Activated naive CD4-positive, alpha-beta T cell treated with anti-CD3 and anti-CD28 coated beads, Interleukin-2, amount 50 U/mL, for 24 hours (primary cell): ENCODE measurements around the gene PARVB.

Experiments used
- H3K27ac Mint-ChIP-seq: one replicate; pipeline ENCODE4 v1.8.0; 2021; ENCODE audit warnings: mild to moderate bottlenecking, mixed read lengths
- H3K27me3 Mint-ChIP-seq: one replicate; pipeline ENCODE4 v1.8.0; 2021; ENCODE audit warnings: mixed read lengths
- H3K36me3 Mint-ChIP-seq: one replicate; pipeline ENCODE4 v1.8.0; 2021; ENCODE audit warnings: mixed read lengths
- H3K4me1 Mint-ChIP-seq: one replicate; pipeline ENCODE4 v1.8.0; 2021; ENCODE audit warnings: mixed read lengths
- H3K4me3 Mint-ChIP-seq: one replicate; pipeline ENCODE4 v1.8.0; 2021; ENCODE audit warnings: mild to moderate bottlenecking, mixed read lengths
- H3K9me3 Mint-ChIP-seq: one replicate; pipeline ENCODE4 v1.8.0; 2021; ENCODE audit warnings: mixed read lengths

The PARVB gene

DNA sequence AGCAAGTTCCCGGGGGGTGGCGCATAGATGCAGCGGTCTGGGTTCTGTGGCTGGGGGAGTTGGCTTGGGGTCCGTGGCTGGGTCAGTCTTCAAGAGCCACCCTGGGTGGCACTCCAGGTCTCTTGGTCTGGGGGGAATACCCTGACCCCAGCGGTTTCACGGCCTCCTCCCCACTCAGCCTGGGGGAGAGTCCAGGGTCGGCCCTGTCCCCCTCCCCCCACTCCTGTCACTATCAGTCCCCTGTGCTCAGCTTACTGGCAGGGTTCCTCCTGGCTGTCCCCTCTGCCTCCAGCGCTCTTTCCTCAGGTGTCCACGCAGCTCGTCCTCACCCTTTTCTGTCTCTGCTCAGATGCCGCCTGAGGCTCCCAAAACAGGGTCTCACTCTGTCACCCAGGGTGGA lies 88.1 kb downstream of the PARVB start:
- no peaks in the 10 kb centered on the region for H3K4me1 Mint-ChIP-seq
- no peaks in the 10 kb centered on the region for H3K27me3 Mint-ChIP-seq
- no peaks in the 10 kb centered on the region for H3K9me3 Mint-ChIP-seq
- H3K36me3 Mint-ChIP-seq, result no peaks in the 10 kb centered on the region
- no peak overlapping the region for H3K27ac Mint-ChIP-seq
- H3K4me3 Mint-ChIP-seq, result no peak overlapping the region

DNA sequence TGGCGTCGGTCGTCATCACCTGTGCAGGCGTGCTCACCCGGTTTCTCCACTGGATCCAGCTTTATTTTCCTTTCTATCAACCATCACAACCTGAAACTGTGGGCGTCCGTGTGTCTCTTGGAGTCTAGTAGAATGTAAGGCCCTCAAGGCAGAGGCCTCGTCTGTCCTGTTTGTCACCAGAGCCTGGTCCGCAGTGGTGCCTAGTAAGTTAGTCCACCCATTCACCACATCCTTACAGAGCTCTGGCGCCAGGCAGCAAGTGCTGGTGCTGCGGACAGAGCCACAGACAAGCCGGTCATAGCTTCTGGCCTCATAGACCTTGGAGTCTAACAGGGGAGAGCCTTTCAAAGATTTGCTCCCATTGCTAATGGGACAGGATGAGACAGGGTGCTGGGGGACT lies 92.2 kb downstream of the PARVB start:
- H3K4me1 Mint-ChIP-seq, result no peaks in the 10 kb centered on the region
- H3K9me3 Mint-ChIP-seq, result no peaks in the 10 kb centered on the region
- no peak overlapping the region for H3K4me3 Mint-ChIP-seq
- no peak overlapping the region for H3K27ac Mint-ChIP-seq
- no peaks in the 10 kb centered on the region for H3K27me3 Mint-ChIP-seq
- H3K36me3 Mint-ChIP-seq, result no peaks in the 10 kb centered on the region

DNA sequence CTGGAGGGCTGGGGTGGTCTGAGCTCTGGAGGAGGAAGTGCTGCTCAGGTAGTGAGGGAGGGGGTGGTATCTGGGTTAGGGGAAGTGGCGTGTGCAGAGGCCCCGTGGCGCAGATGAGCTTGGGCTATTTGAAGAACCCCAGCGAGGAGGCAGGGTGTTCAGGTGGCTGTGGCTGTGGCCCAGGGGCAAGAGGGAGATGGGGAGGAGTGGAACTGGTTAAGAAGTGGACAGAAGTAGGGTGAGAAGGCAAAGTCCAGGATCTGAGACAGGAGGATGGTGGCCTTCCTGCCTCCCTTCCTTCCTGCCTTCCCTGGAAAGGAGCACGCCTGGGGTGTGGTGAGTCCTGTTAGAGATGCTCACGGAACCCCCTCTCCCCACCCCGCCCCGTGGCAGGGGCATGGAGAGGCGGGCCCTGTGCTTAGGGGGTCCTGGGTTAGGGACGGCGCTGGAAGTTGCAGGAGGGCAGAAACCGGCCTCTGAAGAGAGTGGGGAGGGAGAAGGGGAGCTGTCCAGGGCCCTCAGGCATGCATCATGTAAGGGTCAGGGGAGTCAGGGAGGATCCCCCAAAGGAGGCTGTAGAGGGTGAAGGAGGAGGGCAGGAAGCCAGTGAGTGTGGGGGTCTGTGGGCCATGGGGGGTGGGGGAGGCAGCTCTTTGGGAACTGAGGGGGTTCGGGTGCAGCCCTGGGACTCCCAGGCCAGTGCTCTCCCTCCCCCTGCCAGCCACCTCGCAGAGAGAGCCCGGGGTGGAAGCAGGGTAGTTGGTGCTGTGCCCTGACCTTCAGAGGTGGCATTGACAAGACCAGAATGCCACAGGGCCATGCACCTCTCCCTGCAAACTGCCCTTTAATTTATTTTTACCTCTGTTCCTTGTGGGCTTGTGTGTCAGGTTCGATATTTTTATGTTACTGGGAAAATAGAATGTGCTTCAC lies 92.9 kb downstream of the PARVB start:
- Mint-ChIP-seq H3K27me3 (no peaks in the 10 kb centered on the region), H3K9me3 (no peaks in the 10 kb centered on the region), H3K4me1 (no peaks in the 10 kb centered on the region), H3K4me3 (no peak overlapping the region), H3K36me3 (no peaks in the 10 kb centered on the region), H3K27ac (no peak overlapping the region)

DNA sequence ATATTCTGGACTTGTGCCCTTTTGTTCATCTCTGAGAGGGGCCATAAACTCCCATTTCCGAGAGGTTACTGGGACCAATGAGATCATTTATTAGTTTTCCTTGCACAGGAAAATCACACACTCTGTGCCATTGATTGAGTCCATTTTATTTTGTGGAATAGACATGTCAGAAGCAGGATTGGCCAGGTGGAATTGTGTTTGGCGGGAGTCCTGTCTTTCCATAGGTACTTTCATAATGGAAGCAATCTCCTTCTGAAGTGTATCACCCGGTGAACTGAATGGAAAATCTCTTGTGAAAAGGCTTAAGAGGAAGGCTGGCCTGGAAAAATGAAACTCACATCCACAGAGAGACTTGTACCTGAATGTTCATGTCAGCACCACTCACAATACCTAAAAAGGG lies 93.6 kb downstream of the PARVB start:
- Mint-ChIP-seq H3K27me3 (no peaks in the 10 kb centered on the region), H3K27ac (no peak overlapping the region), H3K4me3 (no peak overlapping the region), H3K4me1 (no peaks in the 10 kb centered on the region), H3K36me3 (no peaks in the 10 kb centered on the region), H3K9me3 (no peaks in the 10 kb centered on the region)

DNA sequence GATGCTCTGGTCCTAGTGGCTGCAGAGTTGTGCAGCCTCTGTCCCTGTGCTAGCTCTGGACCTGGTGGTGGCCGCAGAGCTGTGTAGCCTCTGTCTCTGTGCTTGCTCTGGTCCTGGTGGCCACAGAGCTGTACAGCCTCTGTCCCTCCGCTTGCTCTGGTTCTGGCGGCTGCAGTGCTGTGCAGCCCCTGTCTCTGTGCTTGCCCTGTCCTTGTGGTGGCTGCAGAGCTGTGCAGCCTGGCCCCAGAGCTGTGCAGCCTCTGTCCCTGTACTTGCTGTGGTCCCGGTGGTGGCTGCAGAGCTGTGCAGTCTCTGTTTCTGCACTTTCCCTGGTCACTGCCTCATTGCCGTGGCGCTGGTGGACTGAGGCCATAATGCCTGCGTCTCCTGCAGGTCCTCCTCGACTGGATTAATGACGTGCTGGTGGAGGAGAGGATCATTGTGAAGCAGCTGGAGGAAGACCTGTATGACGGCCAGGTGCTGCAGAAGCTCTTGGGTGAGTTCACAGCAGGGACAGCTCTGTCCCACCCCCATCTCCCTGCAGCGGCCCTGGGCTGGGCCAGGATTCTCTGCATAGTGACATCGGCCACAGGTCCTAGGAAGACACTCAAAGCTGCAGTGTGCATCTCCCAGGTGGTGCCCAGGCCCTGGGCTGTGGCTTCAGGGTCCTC lies 94.7 kb downstream of the PARVB start:
- no peaks in the 10 kb centered on the region for H3K9me3 Mint-ChIP-seq
- no peak overlapping the region for H3K27ac Mint-ChIP-seq
- no peaks in the 10 kb centered on the region for H3K4me1 Mint-ChIP-seq
- peaks cover 2% of the 10 kb centered on the region for H3K27me3 Mint-ChIP-seq
- no peak overlapping the region for H3K4me3 Mint-ChIP-seq
- no peaks in the 10 kb centered on the region for H3K36me3 Mint-ChIP-seq

DNA sequence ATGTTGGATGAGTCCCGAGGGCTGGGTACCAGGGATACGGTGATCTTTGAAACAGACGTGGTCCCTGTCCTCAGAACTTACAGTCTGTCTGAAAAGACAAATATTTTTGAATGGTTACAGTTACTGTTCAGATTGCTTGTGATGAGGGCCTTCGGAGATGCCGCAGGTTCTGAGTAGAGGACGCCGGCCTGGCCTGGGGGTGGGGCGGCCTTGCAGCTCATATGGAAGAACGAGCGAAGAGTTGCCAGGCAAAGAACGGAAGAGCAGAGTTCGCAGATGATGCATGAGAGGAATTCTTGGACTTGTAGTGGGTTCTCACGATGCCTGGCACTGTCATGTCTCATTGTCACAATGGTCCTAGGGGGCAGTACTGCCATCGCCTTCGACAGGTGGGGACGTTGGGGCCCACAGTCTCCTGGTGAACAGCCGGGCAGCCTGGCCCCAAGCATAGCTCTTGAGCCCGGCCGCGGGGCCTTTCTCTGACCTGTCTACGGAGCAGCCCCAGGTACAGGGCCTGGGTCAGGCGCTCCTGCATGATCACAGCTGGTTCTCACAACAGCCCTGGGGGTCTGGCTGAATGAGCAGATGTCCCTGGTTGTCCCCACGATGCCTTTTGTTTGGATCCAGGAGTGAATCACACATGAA lies 95.7 kb downstream of the PARVB start:
- Mint-ChIP-seq H3K27ac (no peak overlapping the region), H3K36me3 (no peaks in the 10 kb centered on the region), H3K4me1 (no peaks in the 10 kb centered on the region), H3K27me3 (peaks cover 2% of the 10 kb centered on the region), H3K9me3 (no peaks in the 10 kb centered on the region), H3K4me3 (no peak overlapping the region)

DNA sequence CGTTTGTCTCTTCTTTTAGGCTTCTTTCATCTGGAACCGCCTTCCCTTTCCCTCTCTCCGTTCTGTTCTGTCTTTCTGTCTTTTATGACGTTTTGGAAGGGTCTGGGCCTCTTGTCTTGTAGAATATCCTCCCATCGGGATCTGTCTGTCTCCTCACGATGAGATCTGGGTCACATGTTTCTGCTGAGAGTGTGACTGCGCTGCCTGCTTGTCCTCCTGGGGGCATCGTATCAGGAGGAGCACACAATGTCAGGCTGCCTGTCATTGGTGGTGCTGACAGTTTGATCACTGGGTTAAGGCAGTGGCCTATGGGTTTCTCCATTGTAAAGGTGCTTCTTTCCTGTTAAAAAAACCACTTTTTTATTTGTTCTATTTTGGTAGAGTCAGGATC lies 96.2 kb downstream of the PARVB start:
- peaks cover 4% of the 10 kb centered on the region for H3K27me3 Mint-ChIP-seq
- no peak overlapping the region for H3K4me3 Mint-ChIP-seq
- no peaks in the 10 kb centered on the region for H3K4me1 Mint-ChIP-seq
- H3K27ac Mint-ChIP-seq, result no peak overlapping the region
- peaks cover 2% of the 10 kb centered on the region for H3K9me3 Mint-ChIP-seq
- no peaks in the 10 kb centered on the region for H3K36me3 Mint-ChIP-seq

DNA sequence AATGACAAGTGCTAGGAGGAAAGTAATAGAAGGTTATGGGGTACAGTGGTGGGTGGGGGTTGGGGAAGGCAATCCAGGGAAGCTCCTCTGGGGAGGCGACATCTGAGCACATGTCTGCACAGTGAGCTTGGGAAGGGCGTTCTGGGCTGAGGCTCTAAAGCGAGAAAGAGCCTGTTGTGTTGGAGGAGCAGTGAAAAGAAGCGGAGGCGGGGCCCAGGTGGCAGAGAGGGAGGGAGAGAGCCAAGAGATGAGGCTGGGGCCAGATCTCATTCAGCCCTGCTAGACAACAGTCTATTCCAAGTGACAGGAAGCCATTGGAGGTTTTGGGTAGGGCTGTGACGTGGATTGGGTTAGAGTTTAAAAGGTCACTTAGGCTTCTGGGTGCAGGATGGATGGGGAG lies 101.3 kb downstream of the PARVB start:
- H3K9me3 Mint-ChIP-seq, result peaks cover 11% of the 10 kb centered on the region
- no peak overlapping the region for H3K4me3 Mint-ChIP-seq
- H3K4me1 Mint-ChIP-seq, result no peaks in the 10 kb centered on the region
- H3K27ac Mint-ChIP-seq, result no peak overlapping the region
- H3K27me3 Mint-ChIP-seq, result peaks cover 5% of the 10 kb centered on the region
- H3K36me3 Mint-ChIP-seq, result peaks cover 2% of the 10 kb centered on the region

DNA sequence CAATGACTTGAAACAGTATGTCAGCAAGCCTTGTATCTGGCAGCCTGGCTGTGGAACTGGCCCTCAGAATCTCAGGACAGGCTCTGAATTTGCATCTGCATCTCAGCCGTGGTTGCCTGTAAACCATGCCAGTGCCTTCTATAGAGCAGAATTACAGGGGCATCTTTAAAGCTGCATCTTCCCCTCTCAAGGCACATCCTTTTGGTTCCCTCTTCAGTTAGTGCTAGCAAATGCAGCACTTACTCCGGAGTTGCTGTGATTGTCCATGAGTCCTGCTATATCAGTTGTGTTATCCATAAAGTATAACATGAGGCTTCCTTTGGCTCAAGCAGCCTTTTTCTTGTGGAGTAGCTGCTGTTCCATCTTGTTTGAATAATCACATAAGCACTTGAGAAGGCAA lies 102.7 kb downstream of the PARVB start:
- Mint-ChIP-seq H3K4me3 (no peak overlapping the region), H3K27me3 (peaks cover 7% of the 10 kb centered on the region), H3K27ac (no peak overlapping the region), H3K4me1 (no peaks in the 10 kb centered on the region), H3K36me3 (peaks cover 2% of the 10 kb centered on the region), H3K9me3 (peaks cover 11% of the 10 kb centered on the region)

DNA sequence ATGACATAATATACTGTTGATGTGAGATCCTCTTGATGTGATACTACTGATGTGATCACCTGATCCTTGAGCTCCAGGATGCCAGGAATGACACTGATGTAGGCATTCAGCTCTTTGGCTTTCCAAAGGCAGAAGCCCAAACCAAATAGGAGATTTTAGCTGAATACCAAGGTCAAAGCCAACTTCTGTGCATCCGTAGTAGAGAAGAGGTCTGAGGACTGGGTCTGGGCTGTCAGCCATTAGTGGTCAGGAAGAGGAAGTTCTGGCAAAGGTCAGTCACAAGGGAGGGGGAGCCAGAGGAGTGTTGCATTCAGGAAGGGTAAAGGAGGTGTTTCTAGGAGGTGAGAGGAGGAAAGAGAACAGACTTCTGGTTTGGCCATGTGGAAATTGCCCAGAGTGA lies 103.3 kb downstream of the PARVB start:
- Mint-ChIP-seq H3K27me3 (peaks cover 7% of the 10 kb centered on the region), H3K9me3 (peaks cover 11% of the 10 kb centered on the region), H3K4me3 (no peak overlapping the region), H3K4me1 (no peaks in the 10 kb centered on the region), H3K27ac (no peak overlapping the region), H3K36me3 (peaks cover 2% of the 10 kb centered on the region)

DNA sequence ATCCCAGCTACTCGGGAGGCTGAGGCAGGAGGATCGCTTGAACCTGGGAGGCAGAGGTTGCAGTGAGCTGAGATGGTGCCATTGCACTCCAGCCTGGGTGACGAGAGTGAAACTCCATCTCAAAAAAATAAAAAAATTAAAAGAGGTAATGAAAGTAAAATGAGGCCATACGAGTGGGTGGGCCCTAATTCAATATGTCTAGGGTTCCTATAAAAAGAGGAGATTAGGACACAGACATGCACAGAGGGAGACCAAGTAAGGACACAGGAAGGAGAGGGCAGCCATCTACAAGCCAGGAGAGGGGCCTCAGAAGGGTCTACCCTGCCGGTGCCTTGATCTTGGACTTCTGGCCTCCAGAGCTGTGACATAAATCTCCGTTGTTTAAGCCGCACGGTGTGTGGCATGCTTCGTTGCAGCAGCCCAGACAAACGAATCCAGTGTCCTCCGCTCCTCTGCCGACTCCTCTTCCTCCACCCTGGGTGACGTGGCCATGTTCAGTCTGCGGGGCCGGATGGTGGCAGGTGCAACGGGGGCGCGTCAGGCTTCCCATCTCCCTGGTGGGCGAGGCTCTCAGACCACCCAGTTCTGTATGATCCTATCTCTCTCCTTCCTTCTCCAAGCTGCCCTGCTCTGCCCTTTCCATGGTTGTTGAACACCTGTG lies 105.0 kb downstream of the PARVB start:
- Mint-ChIP-seq H3K9me3 (peaks cover 11% of the 10 kb centered on the region), H3K4me1 (peaks cover 3% of the 10 kb centered on the region), H3K4me3 (no peak overlapping the region), H3K27me3 (peaks cover 10% of the 10 kb centered on the region), H3K36me3 (peaks cover 2% of the 10 kb centered on the region), H3K27ac (no peak overlapping the region)

DNA sequence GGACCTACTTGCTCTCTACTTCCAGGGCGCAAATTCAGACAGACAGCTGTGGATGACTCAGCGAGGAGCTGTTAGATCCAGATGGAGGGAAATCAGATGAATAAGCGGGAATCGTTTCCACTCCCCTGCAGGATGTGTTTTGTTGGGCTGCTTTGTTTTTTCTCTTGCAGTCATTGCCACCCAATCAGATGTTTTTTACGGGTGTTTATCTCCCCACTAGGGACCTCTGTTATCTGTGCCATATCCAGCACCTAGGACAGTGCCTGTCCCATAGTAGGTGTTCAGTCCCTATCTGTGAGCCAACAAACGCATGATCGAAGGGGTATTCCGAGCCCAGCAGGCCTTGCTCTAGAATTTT lies 105.5 kb downstream of the PARVB start:
- H3K27me3 Mint-ChIP-seq, result peaks cover 10% of the 10 kb centered on the region
- H3K4me1 Mint-ChIP-seq, result peaks cover 6% of the 10 kb centered on the region
- no peak overlapping the region for H3K27ac Mint-ChIP-seq
- peaks cover 11% of the 10 kb centered on the region for H3K9me3 Mint-ChIP-seq
- H3K36me3 Mint-ChIP-seq, result peaks cover 2% of the 10 kb centered on the region
- H3K4me3 Mint-ChIP-seq, result no peak overlapping the region

DNA sequence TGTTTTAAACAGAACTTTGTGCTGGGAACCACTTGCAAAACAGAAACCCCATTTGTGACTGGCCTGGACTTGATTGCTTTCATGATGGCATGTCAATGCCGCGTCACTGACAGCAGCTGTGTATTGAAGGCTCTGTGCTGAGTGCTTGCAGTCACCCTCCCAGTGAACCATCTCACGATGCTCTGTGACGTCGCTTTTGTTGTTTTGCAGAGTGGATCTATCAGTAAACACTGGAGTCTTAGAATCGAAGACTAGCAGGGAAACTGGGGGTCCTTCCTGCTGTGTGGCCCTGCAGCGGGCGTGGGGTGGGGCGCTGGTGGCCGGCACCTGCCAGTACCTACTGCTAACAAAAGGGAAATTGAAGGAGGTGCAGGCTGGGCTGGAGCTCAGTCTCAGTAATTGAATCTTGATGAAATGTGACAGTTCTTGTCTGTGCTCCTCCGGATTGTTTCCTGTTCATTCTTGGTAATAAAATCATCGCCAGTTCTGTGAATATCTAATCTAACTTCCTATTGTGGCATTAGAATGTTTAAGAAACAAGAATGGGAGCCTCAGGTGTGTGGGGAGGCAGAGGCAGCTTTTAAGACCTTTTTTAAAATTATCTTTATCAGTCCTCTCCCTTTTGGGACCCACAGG lies 106.1 kb downstream of the PARVB start:
- H3K9me3 Mint-ChIP-seq, result peaks cover 10% of the 10 kb centered on the region
- H3K4me3 Mint-ChIP-seq, result no peak overlapping the region
- H3K4me1 Mint-ChIP-seq, result peaks cover 6% of the 10 kb centered on the region
- H3K36me3 Mint-ChIP-seq, result peaks cover 2% of the 10 kb centered on the region
- peaks cover 8% of the 10 kb centered on the region for H3K27me3 Mint-ChIP-seq
- H3K27ac Mint-ChIP-seq, result no peak overlapping the region

DNA sequence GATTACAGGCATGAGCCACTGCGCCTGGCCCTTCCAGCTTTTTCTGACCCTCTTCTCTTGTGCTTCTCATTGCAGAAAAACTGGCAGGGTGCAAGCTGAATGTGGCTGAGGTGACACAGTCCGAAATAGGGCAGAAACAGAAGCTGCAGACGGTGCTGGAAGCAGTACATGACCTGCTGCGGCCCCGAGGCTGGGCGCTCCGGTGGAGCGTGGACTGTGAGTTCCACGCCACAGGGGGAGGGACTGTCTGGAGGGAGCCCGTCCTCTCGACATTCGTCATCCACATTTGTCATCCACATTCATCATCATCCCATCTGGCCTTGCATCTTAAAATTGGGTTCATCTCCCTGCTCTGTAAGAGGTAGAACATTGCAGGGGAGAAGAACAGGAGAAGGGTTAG lies 107.3 kb downstream of the PARVB start:
- Mint-ChIP-seq H3K36me3 (peaks cover 8% of the 10 kb centered on the region), H3K27ac (no peak overlapping the region)

DNA sequence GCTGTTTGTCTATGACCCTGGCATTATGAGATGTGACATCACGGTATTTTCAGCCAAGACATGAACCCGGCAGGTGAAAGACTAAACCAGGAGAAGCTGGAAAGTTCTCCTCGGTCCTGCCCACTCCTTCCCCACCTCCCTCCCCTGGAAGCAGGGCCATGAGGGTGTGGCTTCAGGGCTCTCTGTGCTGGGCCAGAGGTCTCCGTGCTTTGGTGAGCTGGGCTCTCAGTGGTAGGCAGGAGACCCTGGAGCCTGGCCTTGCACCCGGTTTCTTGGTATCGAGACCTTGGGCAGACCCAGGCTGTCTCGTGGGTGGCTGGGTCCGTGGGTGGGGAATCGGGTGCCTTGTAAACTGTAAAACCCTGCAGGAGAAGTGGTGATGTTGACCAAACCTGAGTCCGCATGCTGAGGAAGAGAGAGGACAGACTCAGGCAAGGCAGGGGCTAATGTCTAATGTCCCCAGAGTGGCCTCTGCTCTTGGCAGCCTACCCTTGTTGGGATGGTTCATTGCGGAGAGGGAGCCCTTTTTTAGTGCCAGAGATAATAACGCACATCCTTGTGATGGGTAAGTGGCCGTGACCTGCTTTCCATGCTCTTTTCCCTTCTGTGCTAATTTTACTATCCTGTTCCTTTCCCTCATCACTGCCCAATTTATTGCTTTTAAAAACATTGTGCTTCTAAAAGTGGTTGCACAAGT lies 108.0 kb downstream of the PARVB start:
- Mint-ChIP-seq H3K9me3 (peaks cover 9% of the 10 kb centered on the region), H3K36me3 (peaks cover 12% of the 10 kb centered on the region)

More for the DNA sequence above, 107.3 kb downstream of the PARVB start:
- H3K27me3 Mint-ChIP-seq, result peaks cover 18% of the 10 kb centered on the region
- peaks cover 6% of the 10 kb centered on the region for H3K9me3 Mint-ChIP-seq
- H3K4me3 Mint-ChIP-seq, result no peak overlapping the region
- peaks cover 6% of the 10 kb centered on the region for H3K4me1 Mint-ChIP-seq

More for the DNA sequence above, 108.0 kb downstream of the PARVB start:
- H3K4me3 Mint-ChIP-seq, result no peak overlapping the region
- no peak overlapping the region for H3K27ac Mint-ChIP-seq
- peaks cover 19% of the 10 kb centered on the region for H3K27me3 Mint-ChIP-seq
- peaks cover 6% of the 10 kb centered on the region for H3K4me1 Mint-ChIP-seq
